K562 (cell line): ENCODE data around the gene MEIS2. TPM values are rescaled to one million over a fixed set of nuclear protein-coding genes. Genes with fewer than 3 reads are reported as not detected.

Experiments
- ATAC-seq: fragments of 200-7000 bp; cut with Tn5 transposase; 3 replicates; pipeline ENCODE4 v1.9.1; 2020; ENCODE audit warnings: moderate library complexity
- BruUV-seq: library from RNA; stranded (reverse); fragments of 400-500 nt; replicated peaks from 2 replicates; lab custom pipeline; 2021; lab: Mats Ljungman, UMichigan
- CTCF ChIA-PET: fragments of 300-600 bp; formaldehyde crosslinking; extraction: SDS; loops from one replicate; lab custom pipeline; 2021; ENCODE audit warnings: low intra/inter-chr PET ratio; lab: Yijun Ruan, JAX
- POLR2A ChIA-PET: fragments of 300-600, 350-650 bp; sonication (Branson Sonifier 250); formaldehyde crosslinking; extraction: SDS; loops from one replicate; lab custom pipeline; 2021; ENCODE audit warnings: antibody characterized with exemption, inconsistent platforms; lab: Yijun Ruan, JAX
- DNase-seq, 4 experiments: peaks; one replicate each; pipeline versions ENCODE4 v3.0.0 to v3.0.0-alpha.2; 2011 to 2018; ENCODE audit warnings: low spot score in 3 of 4, mixed read lengths in 3 of 4; ENCODE audit errors: extremely low read depth in 1 of 4
- FAIRE-seq: peaks from 2 replicates; lab custom pipeline; 2011; peaks lifted over from hg19 to GRCh38; lab: Jason Lieb, UNC
- H2AFZ ChIP-seq: 2 replicates; pipeline ENCODE4 v1.6.0; 2011; ENCODE audit warnings: low read depth, low read length, control low read depth, inconsistent platforms
- H3K27ac ChIP-seq: fragments of 200-600 bp; 3 replicates; pipeline ENCODE4 v1.8.0; 2011; ENCODE audit warnings: low read depth, mild to moderate bottlenecking, control low read depth, inconsistent platforms, low read length, moderate library complexity, mixed read lengths; ENCODE audit errors: extremely low read depth
- H3K27me3 ChIP-seq, 2 experiments: fragments of 300-600 bp in 1 of 2; 2 replicates in 1 of 2; 3 replicates in 1 of 2; pipeline versions ENCODE4 v1.6.0 to v1.8.0; 2011; ENCODE audit warnings: inconsistent platforms in 2 of 2, low read length in 2 of 2, mild to moderate bottlenecking in 1 of 2, mixed read lengths in 1 of 2, moderate library complexity in 1 of 2; ENCODE audit not compliant: control insufficient read depth in 2 of 2, insufficient read depth in 2 of 2
- H3K36me3 ChIP-seq: fragments of 300-600 bp; 3 replicates; pipeline ENCODE4 v1.8.0; 2011; ENCODE audit warnings: mild to moderate bottlenecking, low read length, inconsistent platforms; ENCODE audit not compliant: control insufficient read depth, insufficient read depth
- H3K4me1 ChIP-seq, 2 experiments: fragments of 200-600 bp in 1 of 2; replicated peaks in 1 of 2; 2 replicates in 1 of 2; 3 replicates in 1 of 2; pipeline versions ENCODE4 v1.5.1 to v1.8.0; 2011; ENCODE audit warnings: inconsistent platforms in 2 of 2, low read length in 2 of 2, mild to moderate bottlenecking in 1 of 2, mixed read lengths in 1 of 2, moderate library complexity in 1 of 2; ENCODE audit not compliant: control insufficient read depth in 2 of 2, insufficient read depth in 2 of 2
- H3K4me2 ChIP-seq: 2 replicates; pipeline ENCODE4 v1.6.1; 2011; ENCODE audit warnings: low read length, control low read depth, inconsistent platforms, mixed read lengths; ENCODE audit not compliant: insufficient read depth
- H3K4me3 ChIP-seq: fragments of 200-600 bp; sonication (generic), shearing (Covaris generic); 2 replicates; pipeline ENCODE4 v1.5.1; 2016; ENCODE audit warnings: control low read depth, inconsistent platforms
- H3K79me2 ChIP-seq: fragments of 200-600 bp; 3 replicates; pipeline ENCODE4 v1.8.0; 2011; ENCODE audit warnings: low read length, inconsistent platforms; ENCODE audit not compliant: control insufficient read depth, insufficient read depth
- H3K9ac ChIP-seq, 2 experiments: 2 replicates each; pipeline versions ENCODE4 v1.6.0 to v1.6.1; 2011; ENCODE audit warnings: low read depth in 2 of 2, low read length in 2 of 2, control low read depth in 1 of 2, inconsistent platforms in 1 of 2, mild to moderate bottlenecking in 1 of 2, mixed read lengths in 1 of 2; ENCODE audit not compliant: insufficient read depth in 1 of 2
- H3K9me1 ChIP-seq: one replicate; pipeline ENCODE4 v1.6.0; 2011; ENCODE audit warnings: inconsistent platforms, mild to moderate bottlenecking, low read length, moderate library complexity; ENCODE audit not compliant: control insufficient read depth, insufficient read depth
- H3K9me3 ChIP-seq: replicated peaks from 2 replicates; pipeline ENCODE4 v1.5.1; 2011; ENCODE audit warnings: low read depth, low read length, inconsistent platforms; ENCODE audit not compliant: control insufficient read depth, insufficient read depth
- H4K20me1 ChIP-seq: replicated peaks from 2 replicates; pipeline ENCODE4 v1.6.1; 2011; ENCODE audit warnings: low read length, inconsistent platforms, mixed read lengths; ENCODE audit not compliant: control insufficient read depth, insufficient read depth
- ATF3 ChIP-seq, 2 experiments: fragments of 450-650 bp in 1 of 2; sonication (generic) in 1 of 2; formaldehyde crosslinking in 1 of 2; IDR thresholded peaks in 1 of 2; conservative IDR thresholded peaks in 1 of 2; 2 replicates each; pipeline versions ENCODE4 v1.6.1 to v1.8.1; 2016 to 2023; ENCODE audit warnings: mild to moderate bottlenecking in 2 of 2, moderate library complexity in 2 of 2, inconsistent platforms in 1 of 2, missing genetic modification reagents in 1 of 2
- CEBPG ChIP-seq, 3 experiments: fragments of 200-800 bp in 1 of 3; sonication (Bioruptor generic) in 1 of 3; sonication (generic) in 1 of 3; formaldehyde crosslinking in 1 of 3; IDR thresholded peaks in 2 of 3; conservative IDR thresholded peaks in 1 of 3; 2 replicates each; pipeline versions ENCODE4 v1.6.1 to v1.8.0; 2016 to 2022; ENCODE audit warnings: missing compliant biosample characterization in 2 of 3, missing genetic modification characterization in 2 of 3, mild to moderate bottlenecking in 1 of 3, missing genetic modification reagents in 1 of 3
- FUS ChIP-seq: fragments of 200-400 bp; formaldehyde crosslinking; optimal IDR thresholded peaks from 2 replicates; pipeline ENCODE3; 2017; ENCODE audit warnings: low read depth, low read length
- WGBS: fragments of 100-300 bp; shearing (Covaris generic); methylation state at CpG from one replicate; pipeline ENCODE4 v1.1.6; 2016; ENCODE audit warnings: low coverage, mixed read lengths; ENCODE audit not compliant: insufficient coverage; ENCODE audit errors: missing lambda C conversion rate; 5-methylcytosine and 5-hydroxymethylcytosine counted together
- in situ Hi-C: fragments of 300-500 bp; cut with MboI; formaldehyde crosslinking; loops from 4 replicates; pipeline ENCODE4 v1.15.0; 2018; ENCODE audit warnings: inconsistent platforms, mixed read lengths
- intact Hi-C: fragments of 100-400 bp; cut with micrococcal nuclease; formaldehyde crosslinking; loops from 2 replicates; pipeline ENCODE4 v1.14.2; 2022
- polyA plus RNA-seq, 8 experiments: library from polyadenylated mRNA; depleted of rRNA in 4 of 8; stranded (reverse) in 5 of 8; unstranded in 3 of 8; fragments of >200 nt; fragmentation: Nextera tagmentation in 2 of 8; fragmentation: Illumina TruSeq in 1 of 8; extraction: Ambion mirVana in 2 of 8; extraction: Trizol in 1 of 8; gene quantifications; 2 replicates each; pipeline versions ENCODE4 v1.2.1 to v1.2.3, GENCODE V29; 2011 to 2014; ENCODE audit warnings: inconsistent platforms in 1 of 8, missing spikeins in 1 of 8
- total RNA-seq, 7 experiments: library from RNA; depleted of rRNA in 6 of 7; stranded (reverse); fragments of >200 nt in 6 of 7; fragmentation: Illumina TruSeq in 2 of 7; extraction: Trizol in 2 of 7; gene quantifications; 2 replicates each; pipeline versions ENCODE4 v1.2.1 to v1.2.3, GENCODE V29; 2011 to 2021; ENCODE audit warnings: low replicate concordance in 1 of 7

MEIS2 gene
- total and polyA plus RNA-seq, 9 of the 15 experiments (the other 6 are each of a cell fraction or from before 2014, with no cell fraction given), result 7.5 to 64.2 (median 22.3) TPM

GRCh38 chr15:37083610-37084009 is 16.7 kb downstream of the MEIS2 start:
- no peak for TF ChIP-seq FUS
- TF ChIP-seq CEBPG (CRISPR knock-in tag; IDR thresholded peaks at IDR 0.05), result no peak
- 0 out of 4 replicates have a peak, but pooled peaks of 1 of the 2 experiments have one; percentile 5 for TF ChIP-seq CEBPG (tag; conservative IDR thresholded peaks at IDR 0.05 in 1 of 2, IDR thresholded peaks at IDR 0.05 in 1 of 2)
- TF ChIP-seq ATF3 (IDR thresholded peaks at IDR 0.05), result peak; percentile 50
- no peak for TF ChIP-seq ATF3 (CRISPR knock-in tag; conservative IDR thresholded peaks at IDR 0.05)
- no TSS peak for BruUV-seq
- peaks cover 85% of the 10 kb centered on the region for H3K36me3 ChIP-seq
- ChIA-PET CTCF (no interaction called here), POLR2A (interaction anchor here (0.9 kb wide), 1 partner anchor 26 kb away, joined by 3 read pairs; no protein-coding TSS in a partner anchor)
- ATAC-seq, result no peak
- H3K79me2 ChIP-seq, result peaks cover 24% of the 10 kb centered on the region; the same call in 2 of the 3 replicates
- H3K27ac ChIP-seq, result no peak overlapping the region
- H3K27me3 ChIP-seq, result no peaks in the 10 kb centered on the region
- no peaks in the 10 kb centered on the region for H4K20me1 ChIP-seq
- intact Hi-C loops, result no loop called here
- no peak overlapping the region for H3K4me3 ChIP-seq
- no peak for FAIRE-seq
- in situ Hi-C loops, result no loop called here
- H3K9me1 ChIP-seq, result no peaks in the 10 kb centered on the region
- no peak overlapping the region for H3K4me2 ChIP-seq
- DNase-seq, result no peak
- 0 out of 5 replicates have a peak, but pooled peaks cover 0 to 1% of the 10 kb centered on the region in 2 experiments for H3K4me1 ChIP-seq
- H2AFZ ChIP-seq, result no peak overlapping the region
- H3K9ac ChIP-seq, result no peak overlapping the region
- WGBS, result 84% methylated on average over 6 of the region's 6 CpGs
- no peaks in the 10 kb centered on the region for H3K9me3 ChIP-seq
